IMR-90 (cell line): Measurements from ENCODE around the gene GATAD2A. TPM values are rescaled to one million over a fixed set of nuclear protein-coding genes. Genes with fewer than 3 reads are reported as not detected.

ENCODE experiments used
- ATAC-seq: fragments of 200-7000 bp; cut with Tn5 transposase; 2 replicates; pipeline ENCODE4 v1.9.1; 2020; ENCODE audit warnings: low read depth, mild to moderate bottlenecking, moderate library complexity
- BruUV-seq: library from RNA; stranded (reverse); fragments of 400-500 nt; replicated peaks from 2 replicates; lab custom pipeline; 2021; lab: Mats Ljungman, UMichigan
- CTCF ChIA-PET: fragments of 300-600 bp; formaldehyde crosslinking; extraction: SDS; loops from one replicate; lab custom pipeline; 2021; ENCODE audit warnings: antibody characterized with exemption; lab: Yijun Ruan, JAX
- POLR2A ChIA-PET: fragments of 300-600 bp; sonication (Branson Sonifier 250); formaldehyde crosslinking; loops from one replicate; lab custom pipeline; 2022; ENCODE audit warnings: antibody characterized with exemption; ENCODE audit not compliant: unreplicated experiment; lab: Charles Lee
- DNase-seq: peaks from one replicate; pipeline ENCODE4 v3.0.0; 2013
- H2AFZ ChIP-seq: replicated peaks from 2 replicates; pipeline ENCODE3; 2013; ENCODE audit warnings: low read length, mild to moderate bottlenecking; ENCODE audit not compliant: poor library complexity
- H2AK5ac ChIP-seq: 2 replicates; pipeline ENCODE4 v1.6.1; 2013; ENCODE audit warnings: low read depth, low read length, inconsistent platforms
- H2AK9ac ChIP-seq: replicated peaks from 2 replicates; pipeline ENCODE3; 2013; ENCODE audit warnings: mild to moderate bottlenecking, low read depth, low read length, moderate library complexity; ENCODE audit not compliant: poor library complexity
- H2BK120ac ChIP-seq: 2 replicates; pipeline ENCODE4 v1.6.1; 2013; ENCODE audit warnings: low read depth, low read length, inconsistent platforms
- H2BK15ac ChIP-seq: 3 replicates; pipeline ENCODE4 v1.6.1; 2013; ENCODE audit warnings: low read depth, low read length, inconsistent platforms
- H2BK20ac ChIP-seq: 2 replicates; pipeline ENCODE4 v1.6.1; 2013; ENCODE audit warnings: low read depth, mild to moderate bottlenecking, inconsistent platforms, low read length, moderate library complexity
- H2BK5ac ChIP-seq: 2 replicates; pipeline ENCODE4 v1.6.1; 2013; ENCODE audit warnings: mild to moderate bottlenecking, low read depth, low read length, inconsistent platforms; ENCODE audit not compliant: poor library complexity, severe bottlenecking
- H3K14ac ChIP-seq: replicated peaks from 2 replicates; pipeline ENCODE4 v1.6.1; 2013; ENCODE audit warnings: low read depth, low read length, inconsistent platforms
- H3K18ac ChIP-seq: 2 replicates; pipeline ENCODE4 v1.6.1; 2013; ENCODE audit warnings: low read depth, low read length, control low read depth
- H3K23ac ChIP-seq: 2 replicates; pipeline ENCODE4 v1.6.1; 2013; ENCODE audit warnings: low read depth, low read length, inconsistent platforms
- H3K27ac ChIP-seq: 2 replicates; pipeline ENCODE4 v1.5.1; 2013; ENCODE audit warnings: mild to moderate bottlenecking, control low read depth, low read length; ENCODE audit not compliant: insufficient read depth
- H3K27me3 ChIP-seq: 2 replicates; pipeline ENCODE4 v1.6.1; 2013; ENCODE audit warnings: low read length; ENCODE audit not compliant: control insufficient read depth, insufficient read depth
- H3K36me3 ChIP-seq: 2 replicates; pipeline ENCODE4 v1.6.1; 2013; ENCODE audit warnings: low read length, mixed read lengths; ENCODE audit not compliant: control insufficient read depth, insufficient read depth
- H3K4ac ChIP-seq: 2 replicates; pipeline ENCODE4 v1.6.1; 2013; ENCODE audit warnings: low read depth, low read length, inconsistent platforms
- H3K4me1 ChIP-seq: 2 replicates; pipeline ENCODE4 v1.6.1; 2013; ENCODE audit warnings: low read length, mixed read lengths; ENCODE audit not compliant: control insufficient read depth, insufficient read depth
- H3K4me2 ChIP-seq: 2 replicates; pipeline ENCODE4 v1.6.1; 2013; ENCODE audit warnings: low read depth, mild to moderate bottlenecking, control low read depth, low read length, moderate library complexity
- H3K4me3 ChIP-seq: 2 replicates; pipeline ENCODE4 v1.5.1; 2013; ENCODE audit warnings: low read depth, mild to moderate bottlenecking, control low read depth, low read length, moderate library complexity; ENCODE audit not compliant: insufficient read depth
- H3K56ac ChIP-seq: 2 replicates; pipeline ENCODE4 v1.6.1; 2013; ENCODE audit warnings: low read length, inconsistent platforms; ENCODE audit not compliant: insufficient read depth; ENCODE audit errors: extremely low read depth
- H3K79me1 ChIP-seq, 2 experiments: 2 replicates each; pipeline ENCODE4 v1.6.1; 2013; ENCODE audit warnings: low read length in 2 of 2, inconsistent platforms in 1 of 2, low read depth in 1 of 2
- H3K9ac ChIP-seq: 2 replicates; pipeline ENCODE4 v1.6.1; 2013; ENCODE audit warnings: low read depth, low read length, control low read depth
- H3K9me1 ChIP-seq: 2 replicates; pipeline ENCODE4 v1.6.1; 2013; ENCODE audit warnings: low read length, inconsistent platforms; ENCODE audit not compliant: insufficient read depth
- H3K9me3 ChIP-seq: 2 replicates; pipeline ENCODE4 v1.6.1; 2013; ENCODE audit warnings: low read length; ENCODE audit not compliant: control insufficient read depth, insufficient read depth
- H4K20me1 ChIP-seq: 2 replicates; pipeline ENCODE4 v1.6.1; 2013; ENCODE audit warnings: low read length, inconsistent platforms; ENCODE audit not compliant: insufficient read depth
- H4K5ac ChIP-seq: 2 replicates; pipeline ENCODE4 v1.6.1; 2013; ENCODE audit warnings: mild to moderate bottlenecking, low read depth, low read length, control low read depth
- H4K8ac ChIP-seq, 2 experiments: 2 replicates each; pipeline ENCODE4 v1.6.1; 2013; ENCODE audit warnings: low read depth in 2 of 2, low read length in 2 of 2, control low read depth in 1 of 2, inconsistent platforms in 1 of 2
- H4K91ac ChIP-seq: 2 replicates; pipeline ENCODE4 v1.6.1; 2013; ENCODE audit warnings: low read depth, low read length, inconsistent platforms; ENCODE audit not compliant: insufficient read depth
- BHLHE40 ChIP-seq: fragments of 150-350 bp; IDR thresholded peaks from 2 replicates; pipeline ENCODE4 v1.6.1; 2016; ENCODE audit warnings: mild to moderate bottlenecking, low read depth, low read length
- CEBPB ChIP-seq: IDR thresholded peaks from 2 replicates; pipeline ENCODE4 v1.6.1; 2012; ENCODE audit warnings: low read depth, low read length, improper control_type of control experiment
- CHD1 ChIP-seq: IDR thresholded peaks from 2 replicates; pipeline ENCODE4 v1.6.1; 2012; ENCODE audit warnings: low read depth, low read length, improper control_type of control experiment
- CTCF ChIP-seq: conservative IDR thresholded peaks from 2 replicates; pipeline ENCODE4 v1.5.1; 2012; ENCODE audit warnings: mild to moderate bottlenecking, low read depth, low read length, improper control_type of control experiment
- FOS ChIP-seq: fragments of 150-350 bp; IDR thresholded peaks from 2 replicates; pipeline ENCODE4 v1.6.1; 2016; ENCODE audit warnings: low read depth, low read length
- MAFK ChIP-seq: IDR thresholded peaks from 2 replicates; pipeline ENCODE4 v1.6.1; 2012; ENCODE audit warnings: low read depth, low read length, improper control_type of control experiment
- MAZ ChIP-seq: IDR thresholded peaks from 2 replicates; pipeline ENCODE4 v1.6.1; 2012; ENCODE audit warnings: low read depth, mild to moderate bottlenecking, low read length, improper control_type of control experiment, moderate library complexity, borderline replicate concordance
- MXI1 ChIP-seq: IDR thresholded peaks from 2 replicates; pipeline ENCODE4 v1.6.1; 2012; ENCODE audit warnings: low read depth, mild to moderate bottlenecking, low read length, moderate library complexity, borderline replicate concordance
- NFE2L2 ChIP-seq: fragments of 150-350 bp; IDR thresholded peaks from 2 replicates; pipeline ENCODE4 v1.6.1; 2016; ENCODE audit warnings: low read depth, mild to moderate bottlenecking, low read length
- POLR2A ChIP-seq: IDR thresholded peaks from 2 replicates; pipeline ENCODE4 v1.6.1; 2012; ENCODE audit warnings: mild to moderate bottlenecking, low read depth, low read length
- RAD21 ChIP-seq: IDR thresholded peaks from 2 replicates; pipeline ENCODE4 v1.6.1; 2012; ENCODE audit warnings: low read length, improper control_type of control experiment
- RCOR1 ChIP-seq: IDR thresholded peaks from 2 replicates; pipeline ENCODE4 v1.6.1; 2012; ENCODE audit warnings: mild to moderate bottlenecking, low read length, improper control_type of control experiment; ENCODE audit not compliant: insufficient replicate concordance
- RFX5 ChIP-seq: IDR thresholded peaks from 2 replicates; pipeline ENCODE4 v1.8.0; 2012; ENCODE audit warnings: low read depth, mild to moderate bottlenecking, low read length, moderate library complexity
- SMC3 ChIP-seq: fragments of 150-350 bp; IDR thresholded peaks from 2 replicates; pipeline ENCODE4 v1.6.1; 2016; ENCODE audit warnings: low read depth, mild to moderate bottlenecking, antibody characterized with exemption, low read length, moderate library complexity
- WGBS, 2 experiments: methylation state at CpG; one replicate each; pipeline versions ENCODE4 v1.1.5 to v1.1.7; 2013; ENCODE audit warnings: missing lambda C conversion rate in 2 of 2; ENCODE audit not compliant: insufficient read length in 1 of 2; ENCODE audit errors: extremely low coverage in 2 of 2; 5-methylcytosine and 5-hydroxymethylcytosine counted together
- dilution Hi-C: fragments of 300-500 bp; cut with HindIII; formaldehyde crosslinking; loops from one replicate; pipeline ENCODE4 v1.14.3; 2018; ENCODE audit warnings: low sequenced_read_pairs; ENCODE audit not compliant: unreplicated experiment
- in situ Hi-C: fragments of 300-500 bp; cut with MboI; formaldehyde crosslinking; loops from 3 replicates; pipeline ENCODE4 v1.14.3; 2019; ENCODE audit warnings: low sequenced_read_pairs, inconsistent platforms, mixed read lengths
- intact Hi-C: fragments of 100-400 bp; cut with micrococcal nuclease; formaldehyde crosslinking; loops from 2 replicates; pipeline ENCODE4 v1.10.0; 2022
- polyA plus RNA-seq, 3 experiments: library from polyadenylated mRNA; depleted of rRNA; stranded (reverse); fragments of >200 nt; gene quantifications; 2 replicates each; pipeline ENCODE4 v1.2.3, GENCODE V29; 2012; ENCODE audit warnings: low replicate concordance in 1 of 3
- total RNA-seq: library from RNA; depleted of rRNA; stranded (reverse); fragments of >200 nt; gene quantifications from 2 replicates; pipeline ENCODE4 v1.2.3, GENCODE V29; 2012
- TF ChIP-seq, protein P1 (sequence below): fragments of 150-350 bp; IDR thresholded peaks from 2 replicates; pipeline ENCODE4 v1.6.1; 2017; ENCODE audit warnings: mild to moderate bottlenecking, antibody characterized with exemption, low read length, low read depth
- TF ChIP-seq, protein P2 (sequence below): fragments of 150-350 bp; IDR thresholded peaks from 2 replicates; pipeline ENCODE4 v1.6.1; 2016; ENCODE audit warnings: low read depth, mild to moderate bottlenecking, low read length, moderate library complexity, borderline replicate concordance

GATAD2A gene
- total and polyA plus RNA-seq, 2 of the 4 experiments (the other 2 are of a cell fraction) = 23.5 to 33.2 TPM

DNA sequence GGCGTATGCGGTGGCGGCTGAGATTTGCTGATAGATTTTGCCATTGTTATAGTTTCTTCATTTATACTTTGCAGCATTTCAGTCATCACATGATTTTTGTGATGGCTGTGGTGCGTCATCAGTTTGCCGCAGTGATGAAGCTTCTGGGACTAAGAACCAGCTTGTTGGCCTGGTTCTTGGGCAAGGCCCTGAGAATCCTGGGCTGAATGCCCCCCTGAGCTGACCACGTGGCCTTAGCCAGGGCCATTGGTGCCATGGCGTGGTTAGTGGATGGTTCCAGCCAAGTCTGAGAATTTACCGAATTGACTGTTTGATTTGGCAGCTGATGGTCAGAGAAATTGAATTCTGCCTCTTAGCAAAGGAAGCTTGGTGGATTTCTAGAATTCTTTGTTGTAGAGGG is 17.8 kb downstream of the GATAD2A start:
- Histone ChIP-seq H3K18ac (no peak overlapping the region), H2BK120ac (no peak overlapping the region), H3K14ac (no peak overlapping the region), H2AK5ac (no peak overlapping the region), H3K4me3 (no peak overlapping the region), H2BK20ac (no peak overlapping the region), H3K4ac (no peak overlapping the region), H4K91ac (no peak overlapping the region), H3K9ac (no peak overlapping the region), H3K4me2 (no peak overlapping the region), H2BK15ac (no peak overlapping the region), H3K23ac (no peak overlapping the region), H3K9me3 (no peaks in the 10 kb centered on the region), H3K56ac (no peak overlapping the region), H3K27ac (no peak overlapping the region), H2BK5ac (no peak overlapping the region), H3K36me3 (no peaks in the 10 kb centered on the region), H2AK9ac (no peak overlapping the region), H4K20me1 (peaks cover 94% of the 10 kb centered on the region), H3K9me1 (peaks cover 39% of the 10 kb centered on the region), H3K4me1 (peaks cover 2% of the 10 kb centered on the region; the same call in 1 of the 2 replicates), H4K5ac (no peak overlapping the region), H3K79me1 (peaks cover 9 to 83% of the 10 kb centered on the region in 2 experiments; a peak in 3 of 4 replicates), H3K27me3 (no peaks in the 10 kb centered on the region), H2AFZ (no peak overlapping the region), H4K8ac (no peak overlapping the region)
- ATAC-seq = no peak
- intact Hi-C loops = no loop called here
- POLR2A ChIA-PET = no interaction called here
- dilution Hi-C loops = no loop called here
- 97% methylated on average over 5 of the region's 8 CpGs; no CpG with 5 or more reads in 1 of the 2 experiments for WGBS, 2 experiments
- no peak for TF ChIP-seq POLR2A
- no peak for TF ChIP-seq RFX5
- TF ChIP-seq MXI1 = no peak
- TF ChIP-seq RAD21 = no peak
- TF ChIP-seq MAZ = no peak
- no peak for TF ChIP-seq RCOR1
- TF ChIP-seq CEBPB = no peak
- TF ChIP-seq MAFK = no peak
- TF ChIP-seq, protein P1, sequence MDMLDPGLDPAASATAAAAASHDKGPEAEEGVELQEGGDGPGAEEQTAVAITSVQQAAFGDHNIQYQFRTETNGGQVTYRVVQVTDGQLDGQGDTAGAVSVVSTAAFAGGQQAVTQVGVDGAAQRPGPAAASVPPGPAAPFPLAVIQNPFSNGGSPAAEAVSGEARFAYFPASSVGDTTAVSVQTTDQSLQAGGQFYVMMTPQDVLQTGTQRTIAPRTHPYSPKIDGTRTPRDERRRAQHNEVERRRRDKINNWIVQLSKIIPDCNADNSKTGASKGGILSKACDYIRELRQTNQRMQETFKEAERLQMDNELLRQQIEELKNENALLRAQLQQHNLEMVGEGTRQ = no peak
- TF ChIP-seq BHLHE40 = no peak
- TF ChIP-seq CTCF = no peak
- TF ChIP-seq SMC3 = no peak
- no peak for TF ChIP-seq CHD1
- TF ChIP-seq, protein P2, sequence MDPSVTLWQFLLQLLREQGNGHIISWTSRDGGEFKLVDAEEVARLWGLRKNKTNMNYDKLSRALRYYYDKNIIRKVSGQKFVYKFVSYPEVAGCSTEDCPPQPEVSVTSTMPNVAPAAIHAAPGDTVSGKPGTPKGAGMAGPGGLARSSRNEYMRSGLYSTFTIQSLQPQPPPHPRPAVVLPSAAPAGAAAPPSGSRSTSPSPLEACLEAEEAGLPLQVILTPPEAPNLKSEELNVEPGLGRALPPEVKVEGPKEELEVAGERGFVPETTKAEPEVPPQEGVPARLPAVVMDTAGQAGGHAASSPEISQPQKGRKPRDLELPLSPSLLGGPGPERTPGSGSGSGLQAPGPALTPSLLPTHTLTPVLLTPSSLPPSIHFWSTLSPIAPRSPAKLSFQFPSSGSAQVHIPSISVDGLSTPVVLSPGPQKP = no peak
- TF ChIP-seq NFE2L2 = no peak
- no peak for TF ChIP-seq FOS
- in situ Hi-C loops = no loop called here
- CTCF ChIA-PET = no interaction called here
- no peak for DNase-seq
- BruUV-seq = no TSS peak
